SK-MEL-5 (cell line): Measurements from ENCODE around the gene EGLN3. TPM values are rescaled to one million over a fixed set of nuclear protein-coding genes. Genes with fewer than 3 reads are reported as not detected.

Source experiments
- DNase-seq: peaks from one replicate; pipeline ENCODE4 v3.0.0-alpha.2; 2016; ENCODE audit warnings: low read depth, low spot score
- in situ Hi-C: cut with HindIII; loops from 2 replicates; pipeline ENCODE4 v1.10.0; 2016; ENCODE audit warnings: low sequenced_read_pairs, high pct_unique_total_duplicates, low pct_unique_long_range_greater_than_20kb
- total RNA-seq: library from RNA; depleted of rRNA; stranded (reverse); fragments of >200 nt; shearing (Covaris generic); gene quantifications from 2 replicates; pipeline ENCODE4 v1.2.3, GENCODE V29; 2014

Gene EGLN3
- total RNA-seq, 1 experiment from 2014 or later, result 22.8 TPM

GRCh38 chr14:33945210-33946088, 5.4 kb downstream of the EGLN3 start:
- DNase-seq, result no peak
- in situ Hi-C loops, result no loop called here

GRCh38 chr14:33943096-33943883, 7.6 kb downstream of the EGLN3 start:
- in situ Hi-C loops, result no loop called here
- no peak for DNase-seq

- no peak for DNase-seq
- in situ Hi-C loops, result no loop called here
Measured at GRCh38 chr14:33941718-33942117, 9.2 kb downstream of the EGLN3 start.

GRCh38 chr14:33940561-33941011, 10.3 kb downstream of the EGLN3 start:
- in situ Hi-C loops, result no loop called here
- no peak for DNase-seq

- no peak for DNase-seq
- in situ Hi-C loops, result no loop called here
Measured at GRCh38 chr14:33938131-33938949, 12.5 kb downstream of the EGLN3 start.

- in situ Hi-C loops, result no loop called here
- DNase-seq, result no peak
Measured at GRCh38 chr14:33936391-33936790, 14.5 kb downstream of the EGLN3 start.

GRCh38 chr14:33934938-33935337, 15.9 kb downstream of the EGLN3 start:
- in situ Hi-C loops, result no loop called here
- DNase-seq, result no peak

- DNase-seq, result no peak
- in situ Hi-C loops, result no loop called here
Measured at GRCh38 chr14:33934043-33934750, 16.7 kb downstream of the EGLN3 start.

- in situ Hi-C loops, result no loop called here
Measured at GRCh38 chr14:33933386-33933933, 17.4 kb downstream of the EGLN3 start.

GRCh38 chr14:33932576-33933345, 18.1 kb downstream of the EGLN3 start:
- no peak for DNase-seq
- in situ Hi-C loops, result no loop called here

More at GRCh38 chr14:33933386-33933933, 17.4 kb downstream of the EGLN3 start:
- no peak for DNase-seq

GRCh38 chr14:33932033-33932432, 18.8 kb downstream of the EGLN3 start:
- no peak for DNase-seq

GRCh38 chr14:33931461-33931860, 19.4 kb downstream of the EGLN3 start:
- in situ Hi-C loops, result no loop called here
- DNase-seq, result no peak

More at GRCh38 chr14:33932033-33932432, 18.8 kb downstream of the EGLN3 start:
- in situ Hi-C loops, result no loop called here

- in situ Hi-C loops, result no loop called here
- no peak for DNase-seq
Measured at GRCh38 chr14:33930439-33930838, 20.4 kb downstream of the EGLN3 start.

GRCh38 chr14:33929799-33930408, 21.0 kb downstream of the EGLN3 start:
- no peak for DNase-seq
- in situ Hi-C loops, result no loop called here

- DNase-seq, result no peak
- in situ Hi-C loops, result no loop called here
Measured at GRCh38 chr14:33928895-33929294, 22.0 kb downstream of the EGLN3 start.

GRCh38 chr14:33927944-33928343, 22.9 kb downstream of the EGLN3 start:
- DNase-seq, result no peak
- in situ Hi-C loops, result no loop called here
